Astrocyte of the hippocampus (primary cell): Measurements from ENCODE around the gene DPYSL4.

ENCODE experiments used
- DNase-seq: peaks from one replicate; pipeline ENCODE4 v3.0.0; 2011; ENCODE audit warnings: low read depth, low spot score

Gene DPYSL4

DNA sequence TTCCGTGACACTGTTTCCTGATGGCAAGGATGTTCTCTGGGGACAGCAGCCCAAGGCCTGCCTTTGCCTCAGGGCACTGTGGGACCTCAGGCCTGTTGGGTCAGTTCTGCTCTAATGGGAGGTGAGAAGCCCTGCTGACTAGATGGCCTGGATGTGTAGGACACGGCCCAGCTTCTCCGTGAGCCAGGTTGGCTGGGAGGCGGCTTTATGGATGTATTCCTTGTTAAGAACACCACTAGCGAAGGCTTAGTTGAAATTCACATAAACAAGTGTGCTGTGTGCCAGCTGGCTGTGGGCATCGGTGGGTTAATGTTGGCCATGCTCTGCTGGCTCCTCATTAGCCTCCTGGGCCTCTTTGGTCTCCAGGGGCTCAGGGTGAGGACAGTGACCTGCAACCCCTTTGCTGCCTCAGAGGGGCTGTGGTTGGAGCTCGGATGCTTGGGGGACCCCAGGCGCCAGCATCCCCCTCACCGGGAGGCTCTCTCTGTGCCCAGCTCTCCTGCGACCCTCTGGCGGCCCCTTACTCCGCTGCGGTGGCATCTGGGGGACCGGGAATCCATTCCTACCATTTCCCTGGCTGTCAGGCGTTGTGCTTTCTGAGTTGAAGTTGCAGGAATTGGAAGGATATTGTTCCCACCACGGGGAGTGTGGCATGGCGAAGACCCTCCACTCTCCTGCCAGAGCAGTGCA lies 22.8 kb upstream of the DPYSL4 start:
- DNase-seq, result no peak

- DNase-seq, result no peak
These were observed 21.9 kb upstream of the DPYSL4 start for GRCh38 chr10:132164761-132165278.

- no peak for DNase-seq
These were observed 21.2 kb upstream of the DPYSL4 start for GRCh38 chr10:132165416-132165980.

DNA sequence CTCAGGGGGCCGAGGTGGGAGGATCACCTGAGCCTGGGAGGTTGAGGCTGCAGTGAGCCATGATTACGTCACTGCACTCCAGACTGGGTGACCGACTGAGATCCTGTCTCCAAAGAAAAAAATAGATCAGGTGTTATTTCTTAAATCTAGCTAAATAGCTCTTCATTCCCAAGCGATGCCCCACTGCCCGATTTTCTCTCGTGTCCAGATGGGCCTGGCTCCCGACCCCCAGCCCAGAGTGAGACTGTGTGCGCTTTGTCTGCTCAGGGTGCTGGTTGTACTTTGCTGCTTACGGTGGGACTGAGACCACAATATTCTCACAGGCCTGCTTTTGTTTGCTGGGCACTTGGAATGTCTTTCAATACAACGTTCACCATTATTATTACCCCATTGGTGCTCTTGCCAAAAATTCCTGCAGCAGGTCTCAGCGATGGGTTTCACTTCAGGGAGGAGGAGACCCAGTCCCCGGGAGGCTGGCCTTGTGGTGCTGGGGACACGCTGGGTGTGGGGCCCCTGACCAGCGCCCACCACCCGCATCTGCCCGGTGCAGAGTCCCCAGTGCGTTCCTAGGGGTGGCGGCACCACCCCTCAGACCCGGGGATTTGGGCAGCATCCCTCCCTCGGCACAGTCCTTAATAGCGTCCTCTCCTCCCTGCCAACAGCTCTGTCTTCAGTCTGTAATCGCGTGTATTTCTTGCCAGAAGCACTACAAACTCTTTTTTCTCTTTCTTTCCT lies 20.4 kb upstream of the DPYSL4 start:
- peak; percentile 49 for DNase-seq

DNA sequence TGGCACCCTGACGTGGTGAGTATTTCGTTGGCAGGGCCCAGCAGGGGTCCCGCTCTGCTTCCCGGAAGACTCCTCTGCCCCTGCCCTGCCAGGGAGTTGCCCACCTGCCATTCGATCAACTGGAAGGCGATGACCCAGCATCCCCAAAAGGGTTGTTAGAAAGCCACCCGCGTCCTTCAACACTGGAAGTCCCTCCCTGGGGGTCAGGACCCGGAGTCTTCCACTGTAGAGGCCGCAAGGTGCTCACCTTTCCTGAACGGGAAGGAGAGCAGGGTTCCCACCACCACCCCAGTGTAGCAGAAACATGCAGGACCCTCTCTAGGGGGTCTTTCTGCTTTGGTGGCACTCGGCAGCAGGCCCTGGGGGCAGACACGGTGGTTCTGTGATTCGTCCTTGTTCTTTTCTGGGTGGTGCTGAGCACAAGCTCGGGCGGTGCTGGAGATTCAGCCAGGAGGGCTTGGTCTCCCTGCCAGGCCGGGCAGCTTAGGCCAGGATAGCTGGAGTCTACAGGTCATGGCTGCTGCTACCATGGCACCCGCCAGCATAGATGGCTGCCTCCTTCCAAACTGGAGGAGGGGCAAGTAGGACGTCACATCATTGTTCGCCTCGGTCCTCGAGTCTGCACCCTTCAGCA lies 19.6 kb upstream of the DPYSL4 start:
- no peak for DNase-seq

DNA sequence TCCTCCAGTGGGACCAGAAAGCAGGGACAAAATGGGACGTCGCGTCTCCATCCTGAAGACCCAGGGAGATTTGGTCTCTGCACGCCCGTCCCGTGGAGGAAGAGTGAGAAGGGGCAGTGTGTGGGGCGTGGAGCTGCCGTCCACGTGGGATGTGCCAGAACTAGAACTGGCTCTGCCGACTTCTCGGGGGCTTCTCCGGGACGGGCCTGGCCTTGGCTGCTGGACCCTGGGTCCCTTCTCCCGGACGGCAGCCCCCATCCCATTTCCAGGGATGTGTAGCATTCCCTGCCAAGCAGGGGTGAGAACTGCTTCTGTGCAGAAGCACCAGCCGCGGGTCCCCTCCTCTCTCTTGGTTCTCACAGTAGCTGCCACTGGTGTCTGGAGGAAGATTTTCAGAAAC lies 18.8 kb upstream of the DPYSL4 start:
- no peak for DNase-seq

- DNase-seq, result no peak
These were observed 18.1 kb upstream of the DPYSL4 start for GRCh38 chr10:132168571-132169030.

- no peak for DNase-seq
These were observed 17.6 kb upstream of the DPYSL4 start for GRCh38 chr10:132169031-132169765.

DNA sequence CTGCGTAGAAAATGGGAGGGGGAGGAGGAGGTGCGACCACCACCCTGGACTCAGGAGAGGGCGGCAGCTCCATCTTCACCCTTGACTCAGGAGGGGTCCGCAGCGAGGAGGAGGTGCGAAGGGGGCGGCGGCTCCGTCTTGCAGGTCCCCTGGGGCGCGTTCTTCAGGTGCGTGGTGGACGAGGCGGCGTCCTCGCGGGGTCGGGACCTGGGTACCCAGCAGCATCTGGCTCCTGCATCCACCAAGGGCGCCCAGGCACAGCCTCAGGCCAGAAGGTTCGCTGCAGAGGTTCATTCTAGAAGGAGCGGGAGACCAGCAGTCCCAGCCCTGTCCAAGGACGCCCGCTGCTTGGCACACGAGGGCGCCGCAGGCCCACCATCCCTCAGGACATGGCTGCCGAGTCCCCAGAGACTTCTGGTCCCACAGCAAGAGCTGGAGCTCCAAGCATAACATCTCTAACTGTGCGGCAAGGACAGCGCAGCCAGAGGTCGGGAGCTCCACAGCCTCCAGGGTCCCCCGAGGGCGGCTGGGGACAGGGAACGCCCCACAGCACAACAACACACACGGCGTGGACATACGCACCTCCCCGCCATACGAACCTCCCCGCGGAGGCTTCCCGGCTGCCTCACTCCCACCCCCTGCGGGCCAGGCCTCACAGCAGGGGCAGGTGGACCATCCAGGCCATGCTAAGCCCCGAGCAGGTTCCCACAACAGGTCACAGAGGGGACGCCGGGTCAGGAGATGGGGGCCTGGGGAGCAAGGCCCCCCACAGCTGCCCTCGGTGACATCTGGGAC lies 16.8 kb upstream of the DPYSL4 start:
- no peak for DNase-seq

DNA sequence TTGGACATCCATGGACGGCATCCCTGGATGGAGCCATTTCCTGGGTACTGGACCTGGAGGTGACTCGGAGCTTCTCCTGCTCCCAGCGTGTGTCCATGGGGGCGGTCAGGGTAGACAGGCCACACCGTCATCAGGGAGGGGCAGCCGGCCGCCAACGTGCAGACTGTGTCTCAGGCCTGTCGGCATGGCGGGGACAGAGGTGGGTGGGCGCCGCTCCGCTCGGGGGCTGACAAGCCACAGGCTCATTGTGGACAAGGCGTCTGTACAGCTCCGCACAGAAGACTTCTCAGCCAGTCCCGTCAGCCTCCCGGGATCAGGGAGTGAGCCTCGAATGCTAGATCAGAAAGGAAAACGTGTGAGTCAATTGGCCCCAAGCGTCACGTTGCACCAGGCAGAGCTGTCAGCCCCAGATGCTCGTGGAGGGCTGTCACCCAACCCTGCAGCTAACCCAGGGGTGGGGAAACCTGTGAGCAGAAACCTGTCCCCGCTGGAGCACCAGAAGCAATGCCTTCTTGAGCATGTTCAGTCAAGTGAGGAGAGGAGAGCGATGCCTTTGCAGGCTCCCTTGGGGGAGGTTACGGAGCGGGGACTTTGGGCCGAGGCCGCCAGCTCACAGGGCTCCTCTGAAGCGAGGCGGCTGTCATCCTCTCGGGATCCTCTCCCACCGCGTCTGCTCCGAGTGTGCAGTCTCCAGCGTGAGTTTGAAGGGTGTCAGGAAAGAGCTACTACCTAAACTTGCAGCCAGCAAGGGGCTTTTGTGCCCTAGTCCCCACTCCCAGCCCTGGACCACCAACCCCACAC lies 16.0 kb upstream of the DPYSL4 start:
- no peak for DNase-seq

- DNase-seq, result no peak
These were observed 14.4 kb upstream of the DPYSL4 start for GRCh38 chr10:132172091-132173066.

- no peak for DNase-seq
These were observed 13.6 kb upstream of the DPYSL4 start for GRCh38 chr10:132173185-132173584.

DNA sequence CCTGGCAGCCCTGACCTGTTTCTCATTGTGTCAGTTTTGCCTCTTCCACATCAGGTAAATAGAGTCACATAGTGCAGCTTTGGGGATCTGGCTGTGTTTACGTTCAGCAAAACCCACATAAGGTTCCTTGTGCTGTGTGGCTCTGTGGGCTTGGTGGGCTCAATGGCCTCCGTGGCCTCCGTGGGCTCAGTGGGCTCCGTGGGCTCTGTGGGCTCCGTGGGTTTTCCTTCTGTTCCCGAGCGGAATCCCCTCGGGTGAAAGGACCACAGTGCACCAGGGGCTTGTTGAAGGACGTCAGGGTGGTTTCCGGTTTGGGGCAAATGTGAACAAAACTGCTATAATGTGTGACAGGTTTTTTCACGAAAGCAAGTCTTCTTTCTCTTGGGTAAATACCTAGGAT lies 12.5 kb upstream of the DPYSL4 start:
- no peak for DNase-seq

DNA sequence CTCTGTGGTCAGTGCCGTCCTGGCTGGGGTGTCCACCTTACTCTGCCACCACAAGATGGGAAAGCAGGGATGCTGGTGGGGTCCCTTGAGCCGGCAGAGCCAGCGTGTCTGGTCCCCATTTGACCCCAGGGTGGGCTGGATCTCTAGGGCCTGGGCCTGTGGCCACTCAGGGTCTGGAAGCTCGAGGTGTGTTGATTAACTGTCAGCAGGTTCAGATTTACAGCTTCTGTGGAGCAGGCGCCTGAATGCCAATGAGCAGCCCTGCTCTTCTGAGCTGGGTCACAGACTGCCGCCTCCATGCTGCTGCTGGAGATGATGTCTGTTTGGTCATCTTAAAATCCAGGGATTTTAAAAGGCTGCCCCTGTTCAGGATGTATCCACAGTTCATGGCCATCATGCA lies 11.3 kb upstream of the DPYSL4 start:
- DNase-seq, result no peak

- no peak for DNase-seq
These were observed 10.7 kb upstream of the DPYSL4 start for GRCh38 chr10:132175907-132176581.

DNA sequence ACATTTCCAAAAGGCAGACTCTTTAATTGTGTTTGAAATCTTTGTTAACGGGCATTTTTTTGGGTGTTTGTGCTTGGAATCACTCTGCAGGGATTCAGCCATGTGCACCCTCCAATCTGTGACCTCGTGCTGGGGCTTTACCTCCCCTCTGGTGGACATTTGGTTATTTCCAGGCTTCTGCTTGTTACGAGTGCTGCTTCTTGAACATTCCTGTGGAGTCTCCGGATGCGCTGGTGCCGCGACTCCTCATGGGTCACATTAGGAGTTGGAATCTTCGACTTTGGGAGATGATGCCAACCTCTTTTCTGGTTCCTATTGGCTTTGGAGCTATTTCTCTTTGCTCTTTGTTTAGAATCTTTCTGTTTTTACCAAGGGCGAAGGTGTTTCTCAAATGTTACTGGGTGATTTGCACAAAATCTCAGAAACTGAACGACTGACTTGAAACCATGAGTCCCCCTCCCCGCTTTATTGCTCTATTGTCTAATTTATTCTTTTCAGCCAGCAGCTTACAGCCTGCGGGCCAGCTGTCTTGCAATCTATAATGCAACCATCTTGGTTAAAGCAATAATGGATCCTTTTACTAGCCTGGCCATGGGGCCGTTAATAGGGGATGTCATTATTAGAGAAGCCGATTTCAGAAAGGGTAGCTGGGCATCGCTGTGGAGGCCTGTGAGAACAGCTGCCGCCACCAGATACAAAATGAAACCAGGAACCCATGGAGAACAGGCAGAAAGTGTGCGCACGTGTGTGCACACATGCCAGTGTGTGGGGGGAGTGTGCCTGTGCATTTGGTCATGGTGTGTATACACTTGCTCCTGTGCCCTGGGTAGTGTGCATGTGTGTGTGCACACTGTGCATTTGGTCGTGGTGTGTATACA lies 9.9 kb upstream of the DPYSL4 start:
- DNase-seq, result no peak

GRCh38 chr10:132178046-132178445 lies 8.7 kb upstream of the DPYSL4 start:
- no peak for DNase-seq
